GM12878 (cell line): ENCODE measurements around the gene POF1B. TPM values are rescaled to one million over a fixed set of nuclear protein-coding genes. Genes with fewer than 3 reads are reported as not detected.
A peak's percentile ranks its signal among the peaks of the same experiment; 100 is the strongest.

Experiments used
- ATAC-seq: fragments of 200-7000 bp; cut with Tn5 transposase; 3 replicates; pipeline ENCODE4 v1.9.1; 2020; ENCODE audit warnings: mild to moderate bottlenecking, moderate library complexity
- BruUV-seq: library from RNA; stranded (reverse); fragments of 400-500 nt; replicated peaks from 2 replicates; lab custom pipeline; 2021; lab: Mats Ljungman, UMichigan
- CTCF ChIA-PET: fragments of 300-600 bp; sonication (Branson Sonifier 250); formaldehyde crosslinking; extraction: SDS; loops from one replicate; lab custom pipeline; 2021; ENCODE audit warnings: inconsistent platforms; lab: Yijun Ruan, JAX
- POLR2A ChIA-PET: fragments of 350-600 bp; formaldehyde crosslinking; extraction: SDS; loops from one replicate; lab custom pipeline; 2021; ENCODE audit warnings: inconsistent platforms; lab: Charles Lee
- RAD21 ChIA-PET: fragments of 300-600 bp; sonication (Branson Sonifier 250); formaldehyde crosslinking; loops from one replicate; lab custom pipeline; 2023; ENCODE audit warnings: antibody characterized with exemption; ENCODE audit not compliant: unreplicated experiment; lab: Charles Lee
- SMC1A ChIA-PET: fragments of 300-600 bp; sonication (Branson Sonifier 250); formaldehyde crosslinking; loops from one replicate; lab custom pipeline; 2023; ENCODE audit not compliant: unreplicated experiment, uncharacterized antibody; lab: Charles Lee
- DNase-seq: peaks from one replicate; pipeline ENCODE4 v3.0.0-alpha.2; 2011; ENCODE audit warnings: low read depth, low spot score
- FAIRE-seq: peaks from 3 replicates; lab custom pipeline; 2011; peaks lifted over from hg19 to GRCh38; lab: Jason Lieb, UNC
- H2AFZ ChIP-seq: 2 replicates; pipeline ENCODE4 v1.6.0; 2011; ENCODE audit warnings: low read depth, low read length, control low read depth; ENCODE audit not compliant: control insufficient read depth
- H3K27ac ChIP-seq: 2 replicates; pipeline ENCODE4 v1.5.1; 2011; ENCODE audit warnings: control low read depth; ENCODE audit not compliant: control insufficient read depth, insufficient read depth
- H3K27me3 ChIP-seq, 2 experiments: replicated peaks in 1 of 2; 2 replicates each; pipeline versions ENCODE4 v1.6.0 to v1.6.1; 2011; ENCODE audit warnings: low read length in 1 of 2; ENCODE audit not compliant: control insufficient read depth in 2 of 2, insufficient read depth in 2 of 2
- H3K36me3 ChIP-seq, 2 experiments: 2 replicates each; pipeline ENCODE4 v1.5.1; 2011; ENCODE audit warnings: low read length in 1 of 2; ENCODE audit not compliant: control insufficient read depth in 2 of 2, insufficient read depth in 2 of 2
- H3K4me1 ChIP-seq: 2 replicates; pipeline ENCODE4 v1.6.1; 2011; ENCODE audit warnings: mild to moderate bottlenecking, low read length, moderate library complexity, mixed read lengths; ENCODE audit not compliant: control insufficient read depth, insufficient read depth
- H3K4me2 ChIP-seq: 2 replicates; pipeline ENCODE4 v1.6.0; 2011; ENCODE audit warnings: control low read depth; ENCODE audit not compliant: control insufficient read depth, insufficient read depth
- H3K4me3 ChIP-seq: fragments of 200-600 bp; sonication (generic); 2 replicates; pipeline ENCODE4 v1.5.1; 2016
- H3K79me2 ChIP-seq: 2 replicates; pipeline ENCODE4 v1.6.0; 2011; ENCODE audit warnings: low read length; ENCODE audit not compliant: control insufficient read depth, insufficient read depth
- H3K9ac ChIP-seq: 2 replicates; pipeline ENCODE4 v1.8.0; 2011; ENCODE audit warnings: low read length, control low read depth, mixed read lengths; ENCODE audit not compliant: control insufficient read depth, insufficient read depth
- H3K9me3 ChIP-seq: replicated peaks from 3 replicates; pipeline ENCODE4 v1.5.1; 2011; ENCODE audit warnings: mild to moderate bottlenecking, low read length; ENCODE audit not compliant: control insufficient read depth, insufficient read depth
- H4K20me1 ChIP-seq: 2 replicates; pipeline ENCODE4 v1.6.0; 2011; ENCODE audit not compliant: control insufficient read depth, insufficient read depth
- ATF7 ChIP-seq: fragments of 450-650 bp; IDR thresholded peaks from 2 replicates; pipeline ENCODE4 v1.6.1; 2016; ENCODE audit warnings: low read depth, mild to moderate bottlenecking
- BCL11A ChIP-seq: IDR thresholded peaks from 2 replicates; pipeline ENCODE4 v1.6.1; 2011; ENCODE audit warnings: low read depth, low read length
- BHLHE40 ChIP-seq, 2 experiments: fragments of 450-650 bp in 1 of 2; IDR thresholded peaks; 2 replicates each; pipeline ENCODE4 v1.6.1; 2011 to 2017; ENCODE audit warnings: low read depth in 2 of 2, borderline replicate concordance in 1 of 2, improper control_type of control experiment in 1 of 2, low read length in 1 of 2, mild to moderate bottlenecking in 1 of 2
- CBX5 ChIP-seq: sonication (generic); IDR thresholded peaks from 2 replicates; pipeline ENCODE4 v1.6.1; 2016; ENCODE audit warnings: low read depth, moderate library complexity, mild to moderate bottlenecking, inconsistent platforms
- DPF2 ChIP-seq: fragments of 450-650 bp; IDR thresholded peaks from 2 replicates; pipeline ENCODE4 v1.6.1; 2017; ENCODE audit warnings: mild to moderate bottlenecking
- EED ChIP-seq: sonication (generic); IDR thresholded peaks from 2 replicates; pipeline ENCODE4 v1.6.1; 2016; ENCODE audit warnings: antibody characterized with exemption, low read depth
- EP300 ChIP-seq, 2 experiments: fragments of 150-350 bp in 1 of 2; IDR thresholded peaks; 2 replicates each; pipeline ENCODE4 v1.6.1; 2011 to 2012; ENCODE audit warnings: low read depth in 2 of 2, low read length in 2 of 2, borderline replicate concordance in 1 of 2, improper control_type of control experiment in 1 of 2, inconsistent platforms in 1 of 2; ENCODE audit not compliant: control insufficient read depth in 1 of 2
- MTA2 ChIP-seq: fragments of 450-650 bp; IDR thresholded peaks from 2 replicates; pipeline ENCODE4 v1.6.1; 2016; ENCODE audit warnings: low read depth, mild to moderate bottlenecking, moderate library complexity
- MXI1 ChIP-seq: fragments of 150-350 bp; IDR thresholded peaks from 2 replicates; pipeline ENCODE4 v1.6.1; 2011; ENCODE audit warnings: low read depth, mild to moderate bottlenecking, inconsistent platforms, low read length, improper control_type of control experiment
- NKRF ChIP-seq: fragments of 450-650 bp; conservative IDR thresholded peaks from 2 replicates; pipeline ENCODE4 v1.6.1; 2017; ENCODE audit warnings: mild to moderate bottlenecking, moderate library complexity
- NRF1 ChIP-seq: conservative IDR thresholded peaks from 2 replicates; pipeline ENCODE4 v1.6.1; 2011; ENCODE audit warnings: mild to moderate bottlenecking, low read depth, low read length, improper control_type of control experiment
- PKNOX1 ChIP-seq: fragments of 450-650 bp; IDR thresholded peaks from 2 replicates; pipeline ENCODE4 v1.6.1; 2016; ENCODE audit warnings: mild to moderate bottlenecking
- POLR2AphosphoS2 ChIP-seq: IDR thresholded peaks from 2 replicates; pipeline ENCODE4 v1.6.1; 2011; ENCODE audit warnings: low read depth, mild to moderate bottlenecking, low read length, improper control_type of control experiment, moderate library complexity
- RAD51 ChIP-seq: fragments of 450-650 bp; IDR thresholded peaks from 2 replicates; pipeline ENCODE4 v1.6.1; 2016; ENCODE audit warnings: moderate library complexity, mild to moderate bottlenecking, inconsistent platforms
- RUNX3 ChIP-seq: IDR thresholded peaks from 2 replicates; pipeline ENCODE4 v1.6.1; 2012; ENCODE audit warnings: low read length, inconsistent platforms
- SRF ChIP-seq, 2 experiments: IDR thresholded peaks; 2 replicates each; pipeline ENCODE4 v1.6.1; 2011; ENCODE audit warnings: low read depth in 2 of 2, low read length in 2 of 2, mild to moderate bottlenecking in 1 of 2, moderate library complexity in 1 of 2
- SUPT20H ChIP-seq: IDR thresholded peaks from 2 replicates; pipeline ENCODE4 v1.6.1; 2011; ENCODE audit warnings: low read depth, mild to moderate bottlenecking, low read length, moderate library complexity, borderline replicate concordance; ENCODE audit not compliant: control insufficient read depth
- TCF3 ChIP-seq: IDR thresholded peaks from 2 replicates; pipeline ENCODE4 v1.6.1; 2012; ENCODE audit warnings: low read depth, mild to moderate bottlenecking, low read length, borderline replicate concordance; ENCODE audit not compliant: insufficient read depth
- ZBTB4 ChIP-seq: fragments of 450-650 bp; formaldehyde crosslinking; IDR thresholded peaks from 2 replicates; pipeline ENCODE4 v1.4.0; 2022; ENCODE audit warnings: mild to moderate bottlenecking, moderate library complexity
- WGBS: methylation state at CpG from one replicate; pipeline ENCODE4 v1.1.6; 2016; ENCODE audit warnings: low lambda C conversion rate; ENCODE audit not compliant: insufficient replicate concordance, insufficient coverage; ENCODE audit errors: missing lambda C conversion rate; 5-methylcytosine and 5-hydroxymethylcytosine counted together
- in situ Hi-C: fragments of 300-500 bp; cut with MboI; formaldehyde crosslinking; loops from 9 replicates; pipeline ENCODE4 v1.14.3; 2018; ENCODE audit warnings: mixed read lengths
- intact Hi-C: fragments of 100-400 bp; cut with micrococcal nuclease; formaldehyde crosslinking; loops from one replicate; pipeline ENCODE4 v1.14.2; 2022; ENCODE audit not compliant: unreplicated experiment
- polyA plus RNA-seq, 11 experiments: library from polyadenylated mRNA; depleted of rRNA in 4 of 11; unstranded in 6 of 11; stranded (reverse) in 5 of 11; fragments of >200 nt; fragmentation: Nextera tagmentation in 4 of 11; fragmentation: Illumina TruSeq in 1 of 11; extraction: Ambion mirVana in 4 of 11; extraction: Trizol in 1 of 11; gene quantifications; 1 replicate in 1 of 11; 2 replicates in 10 of 11; pipeline versions ENCODE4 v1.2.1 to v1.2.3, GENCODE V29; 2011 to 2016; ENCODE audit warnings: inconsistent platforms in 2 of 11, missing spikeins in 2 of 11, low read depth in 1 of 11
- total RNA-seq, 4 experiments: library from RNA; depleted of rRNA in 3 of 4; stranded (reverse); fragments of >200 nt in 3 of 4; fragmentation: Illumina TruSeq in 1 of 4; extraction: Trizol in 1 of 4; gene quantifications; 2 replicates each; pipeline versions ENCODE4 v1.2.1 to v1.2.3, GENCODE V29; 2013 to 2021

Gene POF1B
- total and polyA plus RNA-seq, 10 of the 15 experiments (the other 5 are each of a cell fraction or from before 2014, with no cell fraction given): 0.14 to 13.5 (median 0.99) TPM

GRCh38 chrX:85381602-85382001 is 2.1 kb upstream of the POF1B start:
- intact Hi-C loops (no loop called here), in situ Hi-C loops (no loop called here)
- no peaks in the 10 kb centered on the region for H3K4me1 ChIP-seq
- H3K27ac ChIP-seq: no peak overlapping the region
- no peaks in the 10 kb centered on the region for H3K36me3 ChIP-seq
- H3K4me3 ChIP-seq: no peak overlapping the region
- H3K4me2 ChIP-seq: no peak overlapping the region
- ATAC-seq: peak; percentile 57
- no peak for DNase-seq
- RAD21 ChIA-PET: no interaction called here
- no peaks in the 10 kb centered on the region for H3K9me3 ChIP-seq
- BruUV-seq: no TSS peak
- no peaks in the 10 kb centered on the region; the same call in 1 of the 2 replicates for H3K79me2 ChIP-seq
- H3K27me3 ChIP-seq: no peaks in the 10 kb centered on the region
- H3K9ac ChIP-seq: no peak overlapping the region
- SMC1A ChIA-PET: no interaction called here
- CTCF ChIA-PET: interaction anchor here (1.1 kb wide), 1 partner anchor 266 kb away, joined by 3 read pairs; no protein-coding TSS in a partner anchor
- FAIRE-seq: no peak
- H4K20me1 ChIP-seq: no peaks in the 10 kb centered on the region
- WGBS: 28% methylated on average over 3 of the region's 3 CpGs
- H2AFZ ChIP-seq: no peak overlapping the region
- POLR2A ChIA-PET: no interaction called here
- no peak for TF ChIP-seq CBX5
- TF ChIP-seq RAD51: peak; percentile 72
- no peak for TF ChIP-seq NRF1
- TF ChIP-seq ZBTB4: no peak
- peak; percentile 63; the same call in 1 of the 2 replicates for TF ChIP-seq BCL11A
- peak; percentile 79 for TF ChIP-seq MTA2
- no peak for TF ChIP-seq NKRF
- peak in 1 of 2 experiments; percentile 30; a peak in 1 of 4 replicates for TF ChIP-seq BHLHE40 (IDR thresholded peaks at IDR 0.05; ENCODE audit: borderline replicate concordance in 1 of 2, low read depth in 2 of 2, low read length in 1 of 2)
- TF ChIP-seq TCF3: no peak
- TF ChIP-seq ATF7: peak; percentile 61
- TF ChIP-seq MXI1: no peak
- peak; percentile 88 for TF ChIP-seq PKNOX1
- peak; percentile 58 to 61; a peak in 2 of 4 replicates for TF ChIP-seq EP300 (IDR thresholded peaks at IDR 0.05; ENCODE audit: borderline replicate concordance in 1 of 2, control insufficient read depth in 1 of 2, low read depth in 2 of 2, low read length in 2 of 2)
- peak; percentile 59 for TF ChIP-seq DPF2
- no peak for TF ChIP-seq SRF (IDR thresholded peaks at IDR 0.05; ENCODE audit: low read depth in 2 of 2, low read length in 2 of 2)
- TF ChIP-seq SUPT20H: no peak
- TF ChIP-seq POLR2AphosphoS2: no peak
- no peak for TF ChIP-seq RUNX3
- no peak for TF ChIP-seq EED
